Endometrium (tissue), 2 donors: ENCODE measurements around the gene MAST4.
"Not testable (repeated sequence)": the region's sequence is repeated elsewhere in the genome, so short reads cannot be mapped to it uniquely, and the experiment has no call there.

ENCODE experiments used
- FAIRE-seq: peaks from 2 replicates; lab custom pipeline; 2012; peaks lifted over from hg19 to GRCh38; lab: Jason Lieb, UNC
- donor health status: control.
- donor health status: control.

MAST4 gene

DNA sequence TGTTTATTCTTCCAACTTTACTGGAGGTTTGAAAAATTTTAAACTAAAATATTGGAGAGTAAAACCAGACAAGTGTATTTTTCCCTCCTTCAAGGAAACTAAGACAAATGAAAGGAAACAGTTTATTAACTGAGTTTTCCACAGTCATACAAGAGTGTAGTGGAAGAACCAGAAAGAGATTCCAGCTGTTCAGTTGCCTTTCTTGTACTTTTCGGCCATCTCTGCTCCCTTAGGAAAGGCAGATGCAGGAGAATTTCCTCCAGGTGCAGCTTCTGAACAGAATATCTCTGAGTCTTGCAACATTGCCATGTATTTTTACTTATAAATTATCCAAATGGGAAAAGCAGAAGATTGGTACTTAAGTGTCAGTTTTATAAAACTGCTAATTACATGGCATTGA, 217.1 kb downstream of the MAST4 start:
- no peak for FAIRE-seq

- FAIRE-seq, result no peak
Observed at GRCh38 chr5:66814146-66814991, 218.2 kb downstream of the MAST4 start.

- no peak for FAIRE-seq
Observed at GRCh38 chr5:66818304-66818934, 222.2 kb downstream of the MAST4 start.

- FAIRE-seq, result no peak
Observed at GRCh38 chr5:66818935-66819328, 222.7 kb downstream of the MAST4 start.

DNA sequence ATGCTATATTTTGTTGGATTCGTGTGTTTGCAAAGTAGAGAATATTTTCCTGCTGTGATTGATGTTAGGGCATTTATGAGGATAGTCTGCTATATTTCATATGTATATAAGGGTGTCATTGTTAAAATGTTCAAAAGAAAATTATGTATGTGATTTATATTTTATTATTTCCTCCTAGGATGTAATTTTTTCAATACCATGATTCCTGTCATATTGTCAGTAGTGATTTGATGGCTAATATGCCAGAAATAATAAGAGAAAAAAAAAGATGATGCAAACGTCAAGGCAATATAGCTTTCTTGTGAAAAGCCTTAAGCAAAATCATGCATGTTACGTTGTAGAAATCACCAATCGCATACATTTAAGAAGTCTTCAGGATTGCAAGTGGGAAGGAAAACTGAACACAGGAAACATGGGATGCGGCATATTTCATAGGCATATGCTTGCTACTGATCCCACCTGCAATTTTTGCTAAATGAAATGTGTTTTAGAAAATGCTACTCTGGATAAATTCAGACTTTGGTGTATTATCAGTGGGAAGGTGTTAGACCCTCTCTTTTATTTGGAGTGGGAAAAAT, 224.5 kb downstream of the MAST4 start:
- FAIRE-seq, result no peak

DNA sequence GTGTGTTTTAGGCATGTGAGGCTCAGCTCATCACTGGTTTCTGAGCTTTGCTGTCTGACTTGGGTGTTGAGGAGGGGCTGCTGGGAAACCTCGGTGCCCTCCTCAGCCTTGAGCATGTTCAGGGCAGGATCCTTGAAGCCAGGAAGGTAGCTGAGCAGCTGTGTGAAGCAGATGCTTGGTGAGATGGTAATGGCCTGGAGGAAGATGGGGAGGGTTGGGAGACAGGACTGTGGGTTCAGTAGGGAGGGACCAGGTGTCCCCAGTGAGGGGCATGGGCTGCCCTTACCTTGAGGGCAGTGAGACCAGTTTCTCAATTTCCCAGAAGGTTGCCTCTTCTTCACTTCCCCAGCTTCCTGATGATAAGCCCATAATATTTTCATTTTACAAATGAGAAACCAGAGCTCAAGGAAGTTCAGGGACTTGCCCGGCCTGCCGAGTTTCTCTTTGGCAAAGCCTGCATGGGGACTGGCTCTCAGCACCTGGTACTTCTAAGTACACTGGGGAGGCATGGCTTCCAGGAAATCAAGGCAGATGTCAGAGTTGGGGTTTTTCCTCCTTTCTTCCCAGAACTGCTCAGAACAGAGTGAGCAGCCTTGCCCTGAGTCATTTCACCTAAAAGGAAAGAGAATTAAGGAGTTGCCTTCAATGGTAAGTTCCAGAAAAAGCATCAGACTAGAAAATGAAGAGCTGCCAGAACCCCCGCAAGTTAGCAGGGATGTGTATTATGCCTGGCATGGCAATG, 225.7 kb downstream of the MAST4 start:
- FAIRE-seq, result no peak

GRCh38 chr5:66822906-66823305, 226.7 kb downstream of the MAST4 start:
- not testable (repeated sequence) for FAIRE-seq

GRCh38 chr5:66824476-66824875, 228.3 kb downstream of the MAST4 start:
- FAIRE-seq, result no peak

GRCh38 chr5:66826263-66826662, 230.1 kb downstream of the MAST4 start:
- no peak for FAIRE-seq

- FAIRE-seq, result no peak
Observed at GRCh38 chr5:66826696-66827095, 230.5 kb downstream of the MAST4 start.

- no peak for FAIRE-seq
Observed at GRCh38 chr5:66828046-66828547, 231.9 kb downstream of the MAST4 start.

- FAIRE-seq, result no peak
Observed at GRCh38 chr5:66828548-66829357, 232.6 kb downstream of the MAST4 start.

- no peak for FAIRE-seq
Observed at GRCh38 chr5:66829358-66829674, 233.1 kb downstream of the MAST4 start.

- peak; percentile 78 for FAIRE-seq
Observed at GRCh38 chr5:66829826-66830225, 233.6 kb downstream of the MAST4 start.

DNA sequence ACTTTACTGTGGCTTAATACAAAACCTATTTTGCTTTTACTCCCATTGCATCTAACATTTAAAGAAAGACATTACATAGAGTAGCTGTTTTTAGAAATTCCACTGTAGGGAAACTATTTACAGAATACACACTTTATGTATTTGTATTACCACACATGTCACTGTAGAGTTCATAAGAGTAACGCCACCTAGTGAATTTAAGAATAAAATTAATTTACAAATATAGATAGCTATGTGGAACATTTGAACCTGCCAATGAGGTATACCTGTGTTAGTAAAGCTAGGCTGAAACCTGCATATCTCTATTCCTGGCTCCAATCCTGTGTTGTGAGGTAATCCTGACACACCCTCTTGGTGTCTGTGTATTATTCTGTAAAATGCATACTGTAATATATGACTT, 234.4 kb downstream of the MAST4 start:
- FAIRE-seq, result no peak

- no peak for FAIRE-seq
Observed at GRCh38 chr5:66839636-66840185, 243.5 kb downstream of the MAST4 start.

GRCh38 chr5:66840511-66841013, 244.4 kb downstream of the MAST4 start:
- FAIRE-seq, result no peak

- FAIRE-seq, result no peak
Observed at GRCh38 chr5:66841264-66841663, 245.1 kb downstream of the MAST4 start.

DNA sequence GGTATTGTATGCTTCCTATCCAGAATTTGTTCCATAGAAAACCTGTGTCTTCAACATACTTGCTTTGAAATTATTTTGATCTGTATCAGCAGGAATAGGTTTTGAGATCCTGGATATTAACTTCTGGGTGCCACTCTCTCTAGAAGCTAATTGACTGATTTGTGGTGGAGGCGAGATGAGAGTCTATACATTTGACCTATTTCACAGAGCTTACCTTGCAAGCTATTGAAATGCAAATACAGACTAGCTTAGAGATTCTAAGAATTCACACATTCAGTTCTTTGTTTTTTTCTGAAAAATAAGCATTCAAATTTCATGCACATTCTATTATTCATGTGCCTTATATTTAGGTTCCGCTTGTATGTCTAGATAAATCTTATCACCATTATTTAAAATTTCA, 246.3 kb downstream of the MAST4 start:
- no peak for FAIRE-seq

DNA sequence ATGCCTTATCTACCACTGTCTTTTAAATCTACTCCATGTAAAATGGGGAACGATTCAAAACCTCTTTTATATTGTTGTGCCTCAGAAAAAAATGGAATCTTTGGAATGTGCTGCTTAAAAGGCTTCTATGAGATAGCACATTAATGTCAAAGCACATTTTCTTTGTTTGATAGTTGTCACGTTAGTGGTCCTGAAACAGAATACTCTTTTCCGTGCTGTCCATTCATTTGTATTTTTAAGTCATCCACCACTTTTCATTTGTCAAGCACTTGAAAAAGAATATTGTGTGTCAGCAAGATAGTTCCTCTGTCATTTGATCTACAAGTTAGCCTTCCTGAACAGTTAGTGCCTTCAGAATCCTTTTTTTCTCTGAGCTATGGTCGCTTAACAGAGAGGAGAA, 246.9 kb downstream of the MAST4 start:
- FAIRE-seq, result no peak
